ENCODE data around the gene AOPEP.

DNA sequence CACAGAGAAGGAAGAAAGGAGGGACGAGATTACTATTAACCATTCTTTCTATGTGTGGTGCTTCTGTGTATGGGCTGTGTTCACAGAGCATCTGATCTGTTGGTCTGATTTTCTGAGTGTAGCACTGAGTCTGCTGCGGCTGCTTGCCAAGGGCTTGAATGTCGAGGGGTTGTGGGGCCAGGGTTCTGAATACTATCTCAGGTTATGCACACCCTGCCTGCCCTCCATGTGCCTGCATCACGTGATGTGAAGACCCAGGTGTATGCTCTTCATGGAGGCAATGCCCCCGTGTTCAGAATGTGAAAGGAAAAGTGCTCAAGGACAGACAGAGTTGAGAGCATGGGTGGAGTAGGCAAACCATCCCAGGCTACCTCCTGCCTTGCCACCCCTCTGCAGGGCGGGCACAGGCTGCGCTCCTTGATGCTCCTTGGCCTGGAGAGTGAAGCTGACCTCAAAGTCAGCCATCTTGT is 336.1 kb downstream of the AOPEP start:
- TF ChIP-seq, protein P1, sequence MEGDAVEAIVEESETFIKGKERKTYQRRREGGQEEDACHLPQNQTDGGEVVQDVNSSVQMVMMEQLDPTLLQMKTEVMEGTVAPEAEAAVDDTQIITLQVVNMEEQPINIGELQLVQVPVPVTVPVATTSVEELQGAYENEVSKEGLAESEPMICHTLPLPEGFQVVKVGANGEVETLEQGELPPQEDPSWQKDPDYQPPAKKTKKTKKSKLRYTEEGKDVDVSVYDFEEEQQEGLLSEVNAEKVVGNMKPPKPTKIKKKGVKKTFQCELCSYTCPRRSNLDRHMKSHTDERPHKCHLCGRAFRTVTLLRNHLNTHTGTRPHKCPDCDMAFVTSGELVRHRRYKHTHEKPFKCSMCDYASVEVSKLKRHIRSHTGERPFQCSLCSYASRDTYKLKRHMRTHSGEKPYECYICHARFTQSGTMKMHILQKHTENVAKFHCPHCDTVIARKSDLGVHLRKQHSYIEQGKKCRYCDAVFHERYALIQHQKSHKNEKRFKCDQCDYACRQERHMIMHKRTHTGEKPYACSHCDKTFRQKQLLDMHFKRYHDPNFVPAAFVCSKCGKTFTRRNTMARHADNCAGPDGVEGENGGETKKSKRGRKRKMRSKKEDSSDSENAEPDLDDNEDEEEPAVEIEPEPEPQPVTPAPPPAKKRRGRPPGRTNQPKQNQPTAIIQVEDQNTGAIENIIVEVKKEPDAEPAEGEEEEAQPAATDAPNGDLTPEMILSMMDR (IDR thresholded peaks at IDR 0.05; ENCODE audit: low read length) = no peak
- TF ChIP-seq EZH2 (IDR thresholded peaks at IDR 0.05; ENCODE audit: borderline replicate concordance, low read length) = no peak

Data from OCI-LY1 (cell line).